Measurements from ENCODE around the gene HSD11B1.

GRCh38 chr1:209704584-209704983, at the start of gene HSD11B1:
- TF ChIP-seq EZH2 (IDR thresholded peaks at IDR 0.05) (no peak), POLR2AphosphoS5 (IDR thresholded peaks at IDR 0.05; ENCODE audit: borderline replicate concordance, low read depth, low read length) (no peak)

Data from SK-N-MC (cell line).